RWPE1 (cell line): ENCODE results near the gene WWOX.

Experiments
- CTCF ChIA-PET: fragments of 350-600 bp; sonication (Branson Sonifier 250); formaldehyde crosslinking; extraction: SDS; loops from one replicate; lab custom pipeline; 2021; lab: Yijun Ruan, JAX
- POLR2A ChIA-PET: fragments of 400-600 bp; formaldehyde crosslinking; extraction: SDS; loops from one replicate; lab custom pipeline; 2020; ENCODE audit warnings: antibody characterized with exemption; ENCODE audit not compliant: low non-redundant PET; lab: Yijun Ruan, JAX
- DNase-seq: peaks from one replicate; pipeline ENCODE4 v3.0.0; 2012; ENCODE audit warnings: low spot score
- H3K27ac ChIP-seq: fragments of 450-650 bp; 2 replicates; pipeline ENCODE4 v1.5.1; 2017
- TF ChIP-seq, protein P1 (sequence below): fragments of 450-650 bp; conservative IDR thresholded peaks from 2 replicates; pipeline ENCODE4 v1.5.1; 2017; ENCODE audit warnings: low read depth, mild to moderate bottlenecking

WWOX gene

DNA sequence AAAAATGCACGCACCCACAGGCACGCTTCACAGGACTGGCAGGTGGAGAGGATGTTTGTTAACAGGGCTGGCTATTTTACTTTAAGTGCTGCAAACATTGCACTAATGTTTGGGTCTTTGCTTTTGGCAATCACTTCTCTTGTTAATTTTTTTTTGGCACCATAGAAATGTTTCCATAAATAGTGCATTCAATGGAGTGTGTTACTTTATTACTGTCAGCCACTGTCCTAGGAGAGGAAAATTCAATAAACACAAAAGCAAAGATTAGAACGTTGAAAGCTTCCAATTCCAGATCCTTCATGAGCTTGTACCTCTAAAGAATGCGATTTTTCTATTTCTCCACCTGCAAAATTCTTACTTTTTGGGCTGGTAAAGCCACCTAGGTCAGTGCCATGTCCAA, 743.5 kb downstream of the WWOX start:
- TF ChIP-seq, protein P1, sequence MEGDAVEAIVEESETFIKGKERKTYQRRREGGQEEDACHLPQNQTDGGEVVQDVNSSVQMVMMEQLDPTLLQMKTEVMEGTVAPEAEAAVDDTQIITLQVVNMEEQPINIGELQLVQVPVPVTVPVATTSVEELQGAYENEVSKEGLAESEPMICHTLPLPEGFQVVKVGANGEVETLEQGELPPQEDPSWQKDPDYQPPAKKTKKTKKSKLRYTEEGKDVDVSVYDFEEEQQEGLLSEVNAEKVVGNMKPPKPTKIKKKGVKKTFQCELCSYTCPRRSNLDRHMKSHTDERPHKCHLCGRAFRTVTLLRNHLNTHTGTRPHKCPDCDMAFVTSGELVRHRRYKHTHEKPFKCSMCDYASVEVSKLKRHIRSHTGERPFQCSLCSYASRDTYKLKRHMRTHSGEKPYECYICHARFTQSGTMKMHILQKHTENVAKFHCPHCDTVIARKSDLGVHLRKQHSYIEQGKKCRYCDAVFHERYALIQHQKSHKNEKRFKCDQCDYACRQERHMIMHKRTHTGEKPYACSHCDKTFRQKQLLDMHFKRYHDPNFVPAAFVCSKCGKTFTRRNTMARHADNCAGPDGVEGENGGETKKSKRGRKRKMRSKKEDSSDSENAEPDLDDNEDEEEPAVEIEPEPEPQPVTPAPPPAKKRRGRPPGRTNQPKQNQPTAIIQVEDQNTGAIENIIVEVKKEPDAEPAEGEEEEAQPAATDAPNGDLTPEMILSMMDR = no peak
- DNase-seq = no peak
- CTCF ChIA-PET = interaction anchor here (0.6 kb wide), 1 partner anchor 20 kb away, joined by 3 read pairs; no protein-coding TSS in a partner anchor
- H3K27ac ChIP-seq = no peak overlapping the region
- POLR2A ChIA-PET = no interaction called here

GRCh38 chr16:78843978-78844377, 744.5 kb downstream of the WWOX start:
- H3K27ac ChIP-seq = no peak overlapping the region
- TF ChIP-seq, protein P1 = no peak
- DNase-seq = no peak
- POLR2A ChIA-PET = no interaction called here
- CTCF ChIA-PET = interaction anchor here (0.7 kb wide), 1 partner anchor 305 kb away, joined by 3 read pairs; no protein-coding TSS in a partner anchor

GRCh38 chr16:78844682-78845081, 745.2 kb downstream of the WWOX start:
- no peak for DNase-seq
- POLR2A ChIA-PET = no interaction called here
- no peak overlapping the region for H3K27ac ChIP-seq
- TF ChIP-seq, protein P1 = no peak
- CTCF ChIA-PET = interaction anchor here (0.6 kb wide), 1 partner anchor 178 kb away, joined by 3 read pairs; no protein-coding TSS in a partner anchor

DNA sequence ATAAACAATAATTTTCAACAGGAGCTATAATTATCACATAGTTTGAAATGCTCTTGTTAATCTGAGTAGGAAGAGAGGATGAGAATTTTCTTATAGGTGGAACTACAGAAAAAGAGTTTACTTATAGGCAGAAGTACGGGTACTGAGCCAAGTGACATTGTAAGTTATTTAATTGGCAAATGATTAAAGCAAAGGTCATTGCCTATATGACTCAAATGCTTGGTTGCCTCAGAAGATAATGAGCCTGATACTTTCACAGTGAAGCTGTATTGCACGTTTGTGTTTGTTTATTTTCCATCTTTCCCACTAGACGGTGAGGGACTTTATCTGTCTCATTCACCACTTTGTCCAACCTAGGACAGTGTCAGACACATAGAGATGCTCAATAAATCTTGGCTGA, 751.8 kb downstream of the WWOX start:
- POLR2A ChIA-PET = no interaction called here
- CTCF ChIA-PET = no interaction called here
- TF ChIP-seq, protein P1 = no peak
- DNase-seq = no peak
- no peak overlapping the region for H3K27ac ChIP-seq

- DNase-seq = no peak
- TF ChIP-seq, protein P1 = no peak
- no peak overlapping the region for H3K27ac ChIP-seq
- POLR2A ChIA-PET = no interaction called here
- CTCF ChIA-PET = no interaction called here
These were observed 752.7 kb downstream of the WWOX start for GRCh38 chr16:78852081-78852635.

GRCh38 chr16:78862022-78862421, 762.6 kb downstream of the WWOX start:
- POLR2A ChIA-PET = no interaction called here
- CTCF ChIA-PET = no interaction called here
- DNase-seq = no peak
- TF ChIP-seq, protein P1 = no peak
- no peak overlapping the region for H3K27ac ChIP-seq
